Neuronal stem cell (in vitro differentiated cells): ENCODE results near the gene STX18.
A peak's percentile ranks its signal among the peaks of the same experiment; 100 is the strongest.

ENCODE experiments used
- DNase-seq: peaks from one replicate; pipeline ENCODE4 v3.0.0-alpha.2; 2013; ENCODE audit warnings: low spot score
- H2AFZ ChIP-seq: one replicate; pipeline ENCODE4 v1.6.1; 2013; ENCODE audit warnings: mild to moderate bottlenecking, low read length, inconsistent platforms
- H2AK5ac ChIP-seq: 2 replicates; pipeline ENCODE4 v1.6.1; 2013; ENCODE audit warnings: low read depth, mild to moderate bottlenecking, inconsistent platforms, low read length, moderate library complexity, mixed read lengths
- H2BK120ac ChIP-seq: 2 replicates; pipeline ENCODE4 v1.6.1; 2013; ENCODE audit warnings: low read depth, mild to moderate bottlenecking, inconsistent platforms, low read length, moderate library complexity, mixed read lengths
- H2BK12ac ChIP-seq: one replicate; pipeline ENCODE4 v1.6.1; 2013; ENCODE audit warnings: low read length, inconsistent platforms
- H2BK15ac ChIP-seq: 2 replicates; pipeline ENCODE4 v1.6.1; 2013; ENCODE audit warnings: mild to moderate bottlenecking, low read length, inconsistent platforms, mixed read lengths
- H2BK5ac ChIP-seq: one replicate; pipeline ENCODE4 v1.6.1; 2013; ENCODE audit warnings: inconsistent platforms, mild to moderate bottlenecking, low read length, moderate library complexity
- H3K14ac ChIP-seq: one replicate; pipeline ENCODE4 v1.6.1; 2013; ENCODE audit warnings: low read length, inconsistent platforms
- H3K18ac ChIP-seq: 2 replicates; pipeline ENCODE4 v1.6.1; 2013; ENCODE audit warnings: low read length, inconsistent platforms
- H3K23ac ChIP-seq: 2 replicates; pipeline ENCODE4 v1.6.1; 2013; ENCODE audit warnings: low read depth, mild to moderate bottlenecking, mixed read lengths, low read length, inconsistent platforms; ENCODE audit not compliant: poor library complexity
- H3K27ac ChIP-seq: replicated peaks from 3 replicates; pipeline ENCODE4 v1.5.1; 2013; ENCODE audit warnings: low read length, inconsistent platforms
- H3K27me3 ChIP-seq, 3 experiments: 2 replicates each; pipeline ENCODE4 v1.6.1; 2013; ENCODE audit warnings: low read length in 3 of 3, mild to moderate bottlenecking in 2 of 3, inconsistent platforms in 1 of 3, low read depth in 1 of 3, mixed read lengths in 1 of 3, moderate library complexity in 1 of 3; ENCODE audit not compliant: control insufficient read depth in 3 of 3, insufficient read depth in 3 of 3
- H3K36me3 ChIP-seq, 2 donors: replicated peaks in 1 of 2; 2 replicates each; pipeline ENCODE4 v1.6.1; 2013; ENCODE audit warnings: low read length in 2 of 2; ENCODE audit not compliant: control insufficient read depth in 2 of 2, insufficient read depth in 2 of 2
- H3K4ac ChIP-seq: 2 replicates; pipeline ENCODE4 v1.6.1; 2013; ENCODE audit warnings: inconsistent platforms, mild to moderate bottlenecking, low read length, moderate library complexity
- H3K4me1 ChIP-seq, 2 donors: 1 replicate in 1 of 2; 2 replicates in 1 of 2; pipeline ENCODE4 v1.6.1; 2013; ENCODE audit warnings: low read length in 2 of 2, low read depth in 1 of 2; ENCODE audit not compliant: control insufficient read depth in 2 of 2, insufficient read depth in 1 of 2
- H3K4me2 ChIP-seq: one replicate; pipeline ENCODE4 v1.6.1; 2013; ENCODE audit warnings: mild to moderate bottlenecking, low read length, inconsistent platforms; ENCODE audit not compliant: insufficient read depth, poor library complexity, severe bottlenecking
- H3K4me3 ChIP-seq, 2 donors: 2 replicates each; pipeline ENCODE4 v1.5.1; 2013; ENCODE audit warnings: low read length in 2 of 2, mild to moderate bottlenecking in 2 of 2, inconsistent platforms in 1 of 2, moderate library complexity in 1 of 2
- H3K79me1 ChIP-seq: one replicate; pipeline ENCODE4 v1.6.1; 2013; ENCODE audit warnings: low read depth, mild to moderate bottlenecking, inconsistent platforms, low read length, moderate library complexity
- H3K9ac ChIP-seq: one replicate; pipeline ENCODE4 v1.6.1; 2013; ENCODE audit warnings: mild to moderate bottlenecking, low read depth, low read length, inconsistent platforms; ENCODE audit not compliant: poor library complexity
- H3K9me3 ChIP-seq, 2 donors: replicated peaks in 1 of 2; 2 replicates each; pipeline versions ENCODE3 to v1.6.1; 2013; ENCODE audit warnings: low read length in 2 of 2, mild to moderate bottlenecking in 2 of 2, inconsistent platforms in 1 of 2, low read depth in 1 of 2, mixed read lengths in 1 of 2, moderate library complexity in 1 of 2; ENCODE audit not compliant: control insufficient read depth in 2 of 2, insufficient read depth in 1 of 2
- H4K8ac ChIP-seq: one replicate; pipeline ENCODE4 v1.6.1; 2013; ENCODE audit warnings: low read depth, mild to moderate bottlenecking, inconsistent platforms, low read length, moderate library complexity
- H4K91ac ChIP-seq: one replicate; pipeline ENCODE4 v1.6.1; 2013; ENCODE audit warnings: low read length, low read depth, mild to moderate bottlenecking, inconsistent platforms; ENCODE audit not compliant: poor library complexity
- WGBS, 2 donors: extraction: QIAGEN DNeasy Blood & Tissue Kit; methylation state at CpG; one replicate each; pipeline ENCODE4 v1.1.7; 2013; ENCODE audit warnings: missing lambda C conversion rate in 2 of 2, mixed read lengths in 1 of 2; ENCODE audit not compliant: insufficient read length in 2 of 2, insufficient replicate concordance in 1 of 2; ENCODE audit errors: extremely low coverage in 2 of 2; 5-methylcytosine and 5-hydroxymethylcytosine counted together

STX18 gene

DNA sequence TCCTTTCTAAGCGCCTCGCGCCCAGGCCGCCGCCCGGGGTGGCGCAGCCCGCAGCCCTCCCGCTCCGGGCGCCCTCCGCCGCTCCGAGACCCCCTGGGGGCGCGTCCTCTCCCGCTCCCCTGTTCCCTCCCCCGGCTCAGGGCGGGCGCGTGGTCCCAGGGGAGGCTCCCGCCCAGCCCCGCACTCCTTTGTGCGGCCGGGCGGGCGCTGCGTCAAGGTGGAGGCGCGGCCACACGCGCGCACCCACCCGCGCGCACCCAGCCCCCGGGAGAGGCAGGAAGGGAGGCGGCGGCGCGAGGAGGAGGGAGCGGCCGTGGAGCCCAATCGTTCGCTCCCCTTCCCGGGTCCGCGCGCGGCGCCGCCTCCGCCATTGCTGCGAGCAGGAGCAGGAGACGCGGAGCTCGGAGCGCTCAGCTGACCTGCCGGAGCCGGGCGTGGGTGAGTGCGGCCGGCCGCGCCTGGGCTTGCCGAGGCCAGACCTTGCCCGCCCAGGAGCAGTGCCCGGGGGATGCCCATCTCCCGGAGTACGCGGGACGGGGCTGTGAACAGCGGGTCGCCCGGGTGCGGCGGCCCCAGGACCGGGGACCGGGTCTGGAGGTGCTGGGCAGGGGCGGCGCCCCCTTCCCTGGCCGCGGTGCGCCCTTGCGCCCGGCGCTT lies 155.0 kb downstream of the STX18 start, which contains the start of gene NSG1:
NSG1 (plus strand) TSS at position 367 of the 657 bp plus-strand sequence. CDS start 528 bp downstream, outside the sequence.
- peak; percentile 44 for DNase-seq
- H3K79me1 ChIP-seq, result peaks cover 4% of the 10 kb centered on the region
- peak within 1 kb of the TSS; percentile 96 for H3K18ac ChIP-seq
- H3K4me1 ChIP-seq, result peaks cover 8 to 10% of the 10 kb centered on the region in 2 donors
- peak within 1 kb of the TSS; percentile 48 to 92 for H3K4me3 ChIP-seq
- H4K91ac ChIP-seq, result no peak within 1 kb of the TSS
- H3K27ac ChIP-seq, result no peak within 1 kb of the TSS
- peak within 1 kb of the TSS; percentile 92 for H3K14ac ChIP-seq
- peaks cover 0 to 7% of the 10 kb centered on the region in 2 donors for H3K36me3 ChIP-seq
- H3K4me2 ChIP-seq, result peak within 1 kb of the TSS; percentile 96
- WGBS, 2 donors, result no CpG with 5 or more reads among the region's 87 CpGs
- peak within 1 kb of the TSS; percentile 94 for H2AFZ ChIP-seq
- no peak within 1 kb of the TSS for H3K4ac ChIP-seq
- H2BK15ac ChIP-seq, result peak within 1 kb of the TSS; percentile 93
- H3K9ac ChIP-seq, result peak within 1 kb of the TSS; percentile 91
- peak within 1 kb of the TSS; percentile 22 for H2BK12ac ChIP-seq
- peak within 1 kb of the TSS; percentile 84 for H2BK5ac ChIP-seq
- no peaks in the 10 kb centered on the region for H3K9me3 ChIP-seq
- peaks cover 7 to 92% (median 34%) of the 10 kb centered on the region in 3 experiments for H3K27me3 ChIP-seq
- H4K8ac ChIP-seq, result no peak within 1 kb of the TSS
- peak within 1 kb of the TSS; percentile 74 for H2AK5ac ChIP-seq
- no peak within 1 kb of the TSS for H2BK120ac ChIP-seq
- peak within 1 kb of the TSS; percentile 69 for H3K23ac ChIP-seq

DNA sequence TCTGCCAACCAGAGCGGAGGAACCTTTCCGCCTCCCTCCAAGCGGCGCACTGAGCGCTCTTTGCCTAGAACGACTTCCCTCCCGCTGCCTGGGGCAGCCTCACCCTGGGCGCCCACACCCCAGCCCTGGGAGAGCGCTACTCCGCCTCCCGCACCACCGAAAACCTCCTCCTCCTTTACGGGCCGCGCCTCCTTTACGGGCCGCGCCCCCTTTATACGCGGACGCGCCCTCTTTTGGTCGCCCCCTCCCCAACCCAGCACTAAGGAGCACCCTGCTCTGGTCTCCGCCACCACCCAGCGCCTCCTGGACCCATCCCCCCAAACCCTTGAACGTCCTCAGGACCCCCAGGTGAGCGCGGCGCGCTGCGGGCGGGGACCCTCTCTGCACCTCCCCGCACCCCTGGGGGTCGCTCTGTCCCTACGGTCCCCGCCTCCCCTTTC lies 155.5 kb downstream of the STX18 start:
- peak overlapping the region; percentile 84 for H2BK5ac ChIP-seq
- H2BK12ac ChIP-seq, result peak overlapping the region; percentile 22
- H3K4me1 ChIP-seq, result peaks cover 8 to 10% of the 10 kb centered on the region in 2 donors
- H4K91ac ChIP-seq, result no peak overlapping the region
- H3K36me3 ChIP-seq, result peaks cover 0 to 3% of the 10 kb centered on the region in 2 donors
- peaks cover 4% of the 10 kb centered on the region for H3K79me1 ChIP-seq
- H3K4me3 ChIP-seq, result peak overlapping the region; percentile 48 to 92
- no peak for DNase-seq
- peak overlapping the region; percentile 92 for H3K14ac ChIP-seq
- peak overlapping the region; percentile 69 for H3K23ac ChIP-seq
- no peak overlapping the region for H2BK120ac ChIP-seq
- peak overlapping the region; percentile 58 for H2AK5ac ChIP-seq
- peaks cover 7 to 95% (median 34%) of the 10 kb centered on the region in 3 experiments for H3K27me3 ChIP-seq
- no peak overlapping the region for H4K8ac ChIP-seq
- no peak overlapping the region for H3K4ac ChIP-seq
- H3K4me2 ChIP-seq, result peak overlapping the region; percentile 96
- H3K18ac ChIP-seq, result peak overlapping the region; percentile 96
- no peak overlapping the region for H3K27ac ChIP-seq
- H2AFZ ChIP-seq, result peak overlapping the region; percentile 94
- peak overlapping the region; percentile 81 for H3K9ac ChIP-seq
- no peaks in the 10 kb centered on the region for H3K9me3 ChIP-seq
- peak overlapping the region; percentile 93 for H2BK15ac ChIP-seq
- no CpG with 5 or more reads among the region's 36 CpGs for WGBS, 2 donors

DNA sequence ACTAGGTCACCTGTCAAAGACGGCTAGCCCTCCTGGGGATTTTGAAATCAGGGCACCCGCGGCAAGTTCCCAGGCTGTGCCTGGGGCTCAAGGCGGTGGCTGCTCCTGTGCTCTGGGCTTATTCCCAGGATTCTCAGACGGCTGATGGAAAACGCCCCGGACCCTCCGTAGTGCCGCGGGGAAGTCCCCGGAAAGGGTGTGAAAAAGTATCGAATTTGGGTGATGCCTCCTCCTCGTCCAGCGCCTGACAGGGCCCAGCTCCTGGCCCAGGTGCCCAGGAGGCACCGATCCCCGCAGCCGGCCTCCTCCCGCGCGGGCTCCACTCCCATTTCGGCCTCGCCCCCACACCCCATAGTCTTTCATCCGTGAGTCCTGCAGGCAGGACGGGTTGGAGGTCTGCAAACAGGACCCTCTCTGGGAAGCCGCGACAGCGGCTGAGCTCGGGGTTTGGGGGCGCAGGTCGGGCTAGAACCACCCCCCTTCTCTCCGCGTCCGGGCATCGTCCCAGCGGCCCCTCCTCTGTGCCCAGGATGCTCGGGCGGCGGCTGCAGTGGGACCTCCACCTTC lies 156.0 kb downstream of the STX18 start:
- H2BK5ac ChIP-seq, result peak overlapping the region; percentile 84
- peak overlapping the region; percentile 69 for H3K23ac ChIP-seq
- H4K8ac ChIP-seq, result no peak overlapping the region
- no peak overlapping the region for H3K27ac ChIP-seq
- H3K4me2 ChIP-seq, result peak overlapping the region; percentile 96
- peaks cover 4% of the 10 kb centered on the region for H3K79me1 ChIP-seq
- H2BK120ac ChIP-seq, result no peak overlapping the region
- H2AFZ ChIP-seq, result peak overlapping the region; percentile 94
- WGBS, 2 donors, result no CpG with 5 or more reads among the region's 38 CpGs
- H3K27me3 ChIP-seq, result peaks cover 7 to 98% (median 34%) of the 10 kb centered on the region in 3 experiments
- peak overlapping the region; percentile 22 for H2BK12ac ChIP-seq
- DNase-seq, result no peak
- H3K4ac ChIP-seq, result no peak overlapping the region
- peak overlapping the region; percentile 93 for H2BK15ac ChIP-seq
- peak overlapping the region; percentile 48 to 92 for H3K4me3 ChIP-seq
- H3K4me1 ChIP-seq, result peaks cover 8 to 10% of the 10 kb centered on the region in 2 donors
- peak overlapping the region; percentile 74 for H2AK5ac ChIP-seq
- peak overlapping the region; percentile 81 for H3K9ac ChIP-seq
- peaks cover 0 to 3% of the 10 kb centered on the region in 2 donors for H3K36me3 ChIP-seq
- H3K9me3 ChIP-seq, result no peaks in the 10 kb centered on the region
- H3K18ac ChIP-seq, result peak overlapping the region; percentile 96
- H3K14ac ChIP-seq, result no peak overlapping the region
- no peak overlapping the region for H4K91ac ChIP-seq

DNA sequence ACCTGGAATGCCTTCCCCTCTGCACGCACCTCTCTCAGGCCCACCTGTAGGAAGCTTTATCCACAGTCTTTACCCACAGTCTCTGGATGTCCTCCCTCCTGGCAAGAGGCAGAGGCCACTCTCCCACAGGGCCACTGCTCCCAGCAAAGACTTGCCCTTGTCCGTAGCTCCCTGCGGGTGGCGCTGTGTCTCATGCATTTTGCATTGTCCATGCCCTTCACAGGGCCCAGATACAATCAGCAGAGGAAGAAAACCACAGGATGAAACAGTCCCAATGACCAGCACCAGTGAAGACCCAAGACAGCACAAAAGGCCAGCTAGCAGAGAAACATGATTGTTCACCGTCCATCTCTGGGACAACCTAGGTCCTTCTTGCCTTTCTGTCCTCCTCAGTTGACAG lies 157.0 kb downstream of the STX18 start:
- H3K4me3 ChIP-seq, result no peak overlapping the region
- H2BK15ac ChIP-seq, result no peak overlapping the region
- no peak overlapping the region for H2BK5ac ChIP-seq
- peaks cover 4% of the 10 kb centered on the region for H3K79me1 ChIP-seq
- peaks cover 8 to 10% of the 10 kb centered on the region in 2 donors for H3K4me1 ChIP-seq
- no peak overlapping the region for H2AK5ac ChIP-seq
- no peak overlapping the region for H4K91ac ChIP-seq
- H3K27me3 ChIP-seq, result peaks cover 7 to 90% (median 34%) of the 10 kb centered on the region in 3 experiments
- H3K9ac ChIP-seq, result no peak overlapping the region
- peaks cover 0 to 3% of the 10 kb centered on the region in 2 donors for H3K36me3 ChIP-seq
- H2BK120ac ChIP-seq, result no peak overlapping the region
- no peak overlapping the region for H4K8ac ChIP-seq
- H3K9me3 ChIP-seq, result no peaks in the 10 kb centered on the region
- no CpG with 5 or more reads among the region's 5 CpGs for WGBS, 2 donors
- H3K18ac ChIP-seq, result no peak overlapping the region
- no peak overlapping the region for H2AFZ ChIP-seq
- H3K23ac ChIP-seq, result no peak overlapping the region
- H3K14ac ChIP-seq, result no peak overlapping the region
- no peak overlapping the region for H2BK12ac ChIP-seq
- H3K4me2 ChIP-seq, result no peak overlapping the region
- no peak overlapping the region for H3K27ac ChIP-seq
- H3K4ac ChIP-seq, result no peak overlapping the region
- DNase-seq, result peak; percentile 52
